ENCODE results near the gene SYVN1. TPM values are rescaled to one million over a fixed set of nuclear protein-coding genes. Genes with fewer than 3 reads are reported as not detected.

Gene SYVN1
- total and polyA plus RNA-seq, 10 of the 15 experiments (the other 5 are each of a cell fraction or from before 2014, with no cell fraction given), result 0.79 to 63.6 (median 20.1) TPM

DNA sequence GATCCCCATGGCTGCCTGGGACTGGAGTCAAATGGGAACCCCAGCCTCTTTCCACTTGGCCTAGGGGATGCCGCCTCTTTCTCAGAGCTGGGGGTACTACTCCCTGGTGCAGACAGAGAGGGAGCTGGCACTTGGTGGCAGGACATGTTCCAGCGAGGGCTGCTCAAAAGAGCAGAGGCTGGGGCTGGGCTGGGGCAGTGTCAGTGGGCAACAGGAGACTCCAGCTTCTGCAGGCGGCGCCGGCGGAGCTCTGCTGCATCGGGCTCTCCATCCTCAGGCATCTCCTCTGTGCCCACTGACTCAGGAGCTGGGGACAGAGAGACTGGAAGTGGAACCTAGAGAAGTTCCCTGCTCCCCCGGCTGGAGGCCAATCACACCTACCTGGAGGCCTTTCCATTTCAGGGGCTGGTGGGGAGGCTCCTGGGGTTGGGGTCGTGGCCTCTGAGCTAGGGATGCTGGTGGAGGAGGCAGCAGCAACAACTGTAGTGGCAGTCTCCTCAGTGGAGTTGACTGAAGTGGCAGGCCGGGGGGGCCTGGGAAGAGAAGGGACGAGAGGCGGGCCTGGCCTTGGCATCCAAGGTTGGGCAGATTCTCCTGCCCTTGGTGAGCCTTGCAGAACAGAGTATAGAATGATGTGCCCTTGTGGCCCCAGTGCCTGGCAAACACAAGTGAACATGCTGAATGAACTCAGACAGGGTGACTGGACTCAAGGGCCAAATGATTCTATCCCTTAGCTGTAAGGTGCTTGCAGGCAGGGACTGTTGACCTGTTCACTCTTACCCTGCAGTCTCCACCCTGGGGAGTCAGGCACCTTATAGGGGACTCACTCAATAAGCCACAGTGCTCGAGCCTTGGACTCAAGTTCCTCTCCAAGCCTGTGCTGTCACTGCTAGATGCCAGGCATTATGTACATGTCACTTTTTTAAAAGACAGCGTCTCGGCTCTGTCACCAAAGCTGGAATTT is 5.9 kb downstream of the SYVN1 start:
- H3K4me3 ChIP-seq, result no peak overlapping the region
- H3K79me2 ChIP-seq (ENCODE audit: control insufficient read depth, insufficient read depth, low read length), result peaks cover 31% of the 10 kb centered on the region
- ChIA-PET SMC1A (ENCODE audit: uncharacterized antibody, unreplicated experiment) (no interaction called here), POLR2A (interaction anchor here (0.5 to 1.2 kb wide), 4 partner anchors 7 to 78 kb away, joined by 3 read pairs; no protein-coding TSS in a partner anchor), RAD21 (ENCODE audit: unreplicated experiment) (interaction anchor here (1.7 kb wide), 1 partner anchor 11 kb away, joined by 5 read pairs; the partner anchor contains the start of gene ZNHIT2), CTCF (interaction anchor here (1.2 to 2.7 kb wide), 2 partner anchors 11 to 16 kb away, joined by 5 to 7 read pairs; partner anchors contain the start of genes TM7SF2 and ZNHIT2)
- 74% methylated on average over 15 of the region's 15 CpGs for WGBS (ENCODE audit: insufficient coverage, insufficient replicate concordance, low lambda C conversion rate, missing lambda C conversion rate)
- FAIRE-seq (no peak), ATAC-seq (no peak), DNase-seq (ENCODE audit: low read depth, low spot score) (no peak)
- no peak overlapping the region for H3K27ac ChIP-seq (ENCODE audit: control insufficient read depth, insufficient read depth)
- no peaks in the 10 kb centered on the region for H3K9me3 ChIP-seq (replicated peaks; ENCODE audit: control insufficient read depth, insufficient read depth, low read length)
- intact Hi-C loops (cut with micrococcal nuclease; ENCODE audit: unreplicated experiment), result no loop called here
- 0 out of 2 replicates have a peak, but pooled peaks cover 4% of the 10 kb centered on the region for H4K20me1 ChIP-seq (ENCODE audit: control insufficient read depth, insufficient read depth)
- peaks cover 18% of the 10 kb centered on the region for H3K4me1 ChIP-seq (ENCODE audit: control insufficient read depth, insufficient read depth, low read length)
- in situ Hi-C loops (cut with MboI), result no loop called here
- no peak overlapping the region for H2AFZ ChIP-seq (ENCODE audit: control insufficient read depth, low read depth, low read length)
- no peak overlapping the region for H3K9ac ChIP-seq (ENCODE audit: control insufficient read depth, insufficient read depth, low read length)
- no peak overlapping the region for H3K4me2 ChIP-seq (ENCODE audit: control insufficient read depth, insufficient read depth)
- no TSS peak for BruUV-seq (replicated peaks)
- TF ChIP-seq SMAD5 (IDR thresholded peaks at IDR 0.05; ENCODE audit: low read depth), result 0 out of 2 replicates have a peak, but pooled peaks have one; percentile 49
- TF ChIP-seq POLR2A (IDR thresholded peaks at IDR 0.05; ENCODE audit: low read depth, low read length), result peak; percentile 13; the same call in 1 of the 2 replicates
- no peak for TF ChIP-seq MLLT1 (IDR thresholded peaks at IDR 0.05)
- H3K27me3 ChIP-seq (replicated peaks in 1 of 2; ENCODE audit: control insufficient read depth in 2 of 2, insufficient read depth in 2 of 2, low read length in 1 of 2), result no peaks in the 10 kb centered on the region
- H3K36me3 ChIP-seq (ENCODE audit: control insufficient read depth in 2 of 2, insufficient read depth in 2 of 2, low read length in 1 of 2), result peaks cover 38 to 42% of the 10 kb centered on the region in 2 experiments
